ENCODE data around the gene CACNB2. TPM values are rescaled to one million over a fixed set of nuclear protein-coding genes. Genes with fewer than 3 reads are reported as not detected.

Gene CACNB2
- total and polyA plus RNA-seq, 2 of the 13 experiments (the other 11 are each of a cell fraction or from before 2014, with no cell fraction given) = not detected

GRCh38 chr10:18367840-18368239 is 227.6 kb downstream of the CACNB2 start (continued):
- TF ChIP-seq ZNF407 (CRISPR knock-in tag; IDR thresholded peaks at IDR 0.05; ENCODE audit: not compliant biosample characterization) (no peak), ZNF567 (CRISPR knock-in tag; IDR thresholded peaks at IDR 0.05; ENCODE audit: borderline replicate concordance) (no peak), ATF3 (CRISPR knock-in tag; IDR thresholded peaks at IDR 0.05) (no peak), ZBTB7A (CRISPR knock-in tag; IDR thresholded peaks at IDR 0.05) (no peak), ZFY (CRISPR knock-in tag; IDR thresholded peaks at IDR 0.05) (no peak), TRIM22 (IDR thresholded peaks at IDR 0.05) (no peak), RELA (CRISPR knock-in tag; IDR thresholded peaks at IDR 0.05) (no peak), MLXIP (CRISPR knock-in tag; IDR thresholded peaks at IDR 0.05; ENCODE audit: borderline replicate concordance) (no peak), REXO4 (CRISPR knock-in tag; IDR thresholded peaks at IDR 0.05; ENCODE audit: borderline replicate concordance) (no peak), DZIP1 (CRISPR knock-in tag; IDR thresholded peaks at IDR 0.05) (no peak), ATF1 (CRISPR knock-in tag; IDR thresholded peaks at IDR 0.05) (no peak)
